Tibial nerve (tissue), 4 donors: Measurements from ENCODE around the gene ASTN1.

Experiments
- CTCF ChIP-seq, 5 experiments: fragments of 200-600 bp in 3 of 5; fragments of 450-650 bp in 2 of 5; sonication (generic) in 3 of 5; IDR thresholded peaks; one replicate each; pipeline ENCODE4 v1.5.1; 2016 to 2019; ENCODE audit warnings: antibody characterized with exemption in 5 of 5, mild to moderate bottlenecking in 3 of 5, moderate library complexity in 2 of 5
- EP300 ChIP-seq, 2 donors: sonication (generic); formaldehyde crosslinking; IDR thresholded peaks; one replicate each; pipeline ENCODE4 v1.6.1; 2017; ENCODE audit warnings: antibody characterized with exemption in 2 of 2, mild to moderate bottlenecking in 1 of 2
- POLR2A ChIP-seq, 2 donors: fragments of 450-650 bp; IDR thresholded peaks; one replicate each; pipeline ENCODE4 v1.6.1; 2017; ENCODE audit warnings: antibody characterized with exemption in 2 of 2, mild to moderate bottlenecking in 2 of 2, moderate library complexity in 2 of 2

GRCh38 chr1:176949033-176949662, 215.4 kb downstream of the ASTN1 start:
- peak in 1 of 5 experiments; percentile 4 for TF ChIP-seq CTCF (IDR thresholded peaks at IDR 0.05)
- no peak for TF ChIP-seq POLR2A (IDR thresholded peaks at IDR 0.05)
- TF ChIP-seq EP300 (IDR thresholded peaks at IDR 0.05): no peak
